PFSK-1 (cell line): ENCODE data around the gene LTC4S. TPM values are rescaled to one million over a fixed set of nuclear protein-coding genes. Genes with fewer than 3 reads are reported as not detected.

Experiments
- FOXP2 ChIP-seq: optimal IDR thresholded peaks from 2 replicates; pipeline ENCODE3; 2011; ENCODE audit warnings: borderline replicate concordance, control low read depth, inconsistent platforms; ENCODE audit not compliant: insufficient read depth; ENCODE audit errors: extremely low read length, extremely low read depth
- POLR2AphosphoS5 ChIP-seq: IDR thresholded peaks from 2 replicates; pipeline ENCODE4 v1.6.1; 2012; ENCODE audit warnings: low read depth, mild to moderate bottlenecking, control low read depth, low read length, moderate library complexity
- SIN3A ChIP-seq: IDR thresholded peaks from 2 replicates; pipeline ENCODE4 v1.6.1; 2012; ENCODE audit warnings: mild to moderate bottlenecking, low read length, moderate library complexity, borderline replicate concordance; ENCODE audit not compliant: insufficient read depth
- TAF1 ChIP-seq: IDR thresholded peaks from 2 replicates; pipeline ENCODE4 v1.6.1; 2012; ENCODE audit warnings: low read length, control low read depth, borderline replicate concordance; ENCODE audit not compliant: insufficient read depth
- polyA plus RNA-seq: library from polyadenylated mRNA; unstranded; fragments of >200 nt; gene quantifications from one replicate; pipeline ENCODE4 v1.2.1, GENCODE V29; 2012; ENCODE audit warnings: low read depth, missing spikeins; ENCODE audit not compliant: insufficient read length
- TF ChIP-seq, protein P1 (sequence below), 2 experiments: IDR thresholded peaks; 2 replicates each; pipeline versions ENCODE4 v1.6.1 to v1.8.0; 2011 to 2012; ENCODE audit warnings: low read depth in 2 of 2, low read length in 2 of 2, control low read depth in 1 of 2, inconsistent platforms in 1 of 2, mild to moderate bottlenecking in 1 of 2, moderate library complexity in 1 of 2; ENCODE audit not compliant: insufficient read depth in 1 of 2

The LTC4S gene, protein sequence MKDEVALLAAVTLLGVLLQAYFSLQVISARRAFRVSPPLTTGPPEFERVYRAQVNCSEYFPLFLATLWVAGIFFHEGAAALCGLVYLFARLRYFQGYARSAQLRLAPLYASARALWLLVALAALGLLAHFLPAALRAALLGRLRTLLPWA
- polyA plus RNA-seq: 1.1 TPM

DNA sequence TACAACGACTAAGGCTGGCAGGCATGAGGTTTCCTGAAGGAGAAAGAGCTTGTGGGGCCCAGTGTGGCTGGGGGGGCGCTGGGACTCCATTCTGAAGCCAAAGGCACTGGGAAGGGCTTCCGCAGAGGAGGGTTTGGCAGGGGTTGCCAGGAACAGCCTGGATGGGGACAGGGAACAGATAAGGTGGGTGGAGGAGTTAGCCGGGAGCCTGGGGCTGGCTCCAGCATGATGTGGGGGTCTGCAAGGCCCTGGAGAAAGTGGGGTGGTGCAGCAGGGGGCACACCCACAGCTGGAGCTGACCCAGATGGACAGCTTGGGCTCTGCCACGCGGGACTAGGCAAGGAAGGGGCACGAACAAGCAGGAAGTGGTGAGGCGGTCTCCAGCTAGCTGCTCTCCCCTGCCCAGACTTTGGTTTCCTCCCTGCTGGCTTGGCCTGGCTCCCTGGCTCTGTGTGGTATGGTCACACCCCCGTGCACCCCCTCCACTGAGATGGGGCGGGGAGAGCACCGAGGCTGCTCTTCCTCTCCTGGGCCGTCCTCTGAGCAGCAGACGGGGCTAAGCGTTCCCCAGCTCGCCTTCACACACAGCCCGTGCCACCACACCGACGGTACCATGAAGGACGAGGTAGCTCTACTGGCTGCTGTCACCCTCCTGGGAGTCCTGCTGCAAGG, at the start of gene LTC4S:
Gene LTC4S (plus strand): TSS at position 519 of the 672 bp plus-strand sequence. CDS start 95 bp downstream, at position 614.
- no peak for TF ChIP-seq FOXP2
- TF ChIP-seq POLR2AphosphoS5: no peak
- TF ChIP-seq, protein P1, sequence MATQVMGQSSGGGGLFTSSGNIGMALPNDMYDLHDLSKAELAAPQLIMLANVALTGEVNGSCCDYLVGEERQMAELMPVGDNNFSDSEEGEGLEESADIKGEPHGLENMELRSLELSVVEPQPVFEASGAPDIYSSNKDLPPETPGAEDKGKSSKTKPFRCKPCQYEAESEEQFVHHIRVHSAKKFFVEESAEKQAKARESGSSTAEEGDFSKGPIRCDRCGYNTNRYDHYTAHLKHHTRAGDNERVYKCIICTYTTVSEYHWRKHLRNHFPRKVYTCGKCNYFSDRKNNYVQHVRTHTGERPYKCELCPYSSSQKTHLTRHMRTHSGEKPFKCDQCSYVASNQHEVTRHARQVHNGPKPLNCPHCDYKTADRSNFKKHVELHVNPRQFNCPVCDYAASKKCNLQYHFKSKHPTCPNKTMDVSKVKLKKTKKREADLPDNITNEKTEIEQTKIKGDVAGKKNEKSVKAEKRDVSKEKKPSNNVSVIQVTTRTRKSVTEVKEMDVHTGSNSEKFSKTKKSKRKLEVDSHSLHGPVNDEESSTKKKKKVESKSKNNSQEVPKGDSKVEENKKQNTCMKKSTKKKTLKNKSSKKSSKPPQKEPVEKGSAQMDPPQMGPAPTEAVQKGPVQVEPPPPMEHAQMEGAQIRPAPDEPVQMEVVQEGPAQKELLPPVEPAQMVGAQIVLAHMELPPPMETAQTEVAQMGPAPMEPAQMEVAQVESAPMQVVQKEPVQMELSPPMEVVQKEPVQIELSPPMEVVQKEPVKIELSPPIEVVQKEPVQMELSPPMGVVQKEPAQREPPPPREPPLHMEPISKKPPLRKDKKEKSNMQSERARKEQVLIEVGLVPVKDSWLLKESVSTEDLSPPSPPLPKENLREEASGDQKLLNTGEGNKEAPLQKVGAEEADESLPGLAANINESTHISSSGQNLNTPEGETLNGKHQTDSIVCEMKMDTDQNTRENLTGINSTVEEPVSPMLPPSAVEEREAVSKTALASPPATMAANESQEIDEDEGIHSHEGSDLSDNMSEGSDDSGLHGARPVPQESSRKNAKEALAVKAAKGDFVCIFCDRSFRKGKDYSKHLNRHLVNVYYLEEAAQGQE (IDR thresholded peaks at IDR 0.05; ENCODE audit: insufficient read depth in 1 of 2, low read depth in 2 of 2, low read length in 2 of 2): no peak
- TF ChIP-seq TAF1: no peak
- no peak for TF ChIP-seq SIN3A

DNA sequence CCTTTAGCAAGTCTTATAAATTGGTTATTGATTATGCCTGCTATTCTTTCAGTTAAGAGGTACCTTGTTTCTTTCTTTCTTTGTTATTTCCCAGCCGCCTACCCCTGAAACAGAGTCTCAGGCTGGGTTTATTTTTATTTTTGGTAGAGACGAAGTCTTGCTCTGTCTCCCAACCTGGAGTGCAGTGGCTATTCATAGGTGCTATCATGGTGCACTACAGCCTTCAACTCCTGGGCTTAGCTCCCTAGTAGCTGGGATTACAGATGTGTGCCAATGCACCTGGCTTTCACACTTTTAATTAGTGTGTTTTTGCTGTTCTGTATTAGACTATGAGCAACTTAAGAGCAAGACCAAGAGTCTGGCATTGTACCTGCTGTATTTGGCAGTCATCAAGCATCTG, 46.9 kb upstream of the LTC4S start:
- TF ChIP-seq POLR2AphosphoS5 (no peak), FOXP2 (no peak), TAF1 (no peak), SIN3A (no peak)
- TF ChIP-seq, protein P1 (IDR thresholded peaks at IDR 0.05; ENCODE audit: insufficient read depth in 1 of 2, low read depth in 2 of 2, low read length in 2 of 2): no peak

DNA sequence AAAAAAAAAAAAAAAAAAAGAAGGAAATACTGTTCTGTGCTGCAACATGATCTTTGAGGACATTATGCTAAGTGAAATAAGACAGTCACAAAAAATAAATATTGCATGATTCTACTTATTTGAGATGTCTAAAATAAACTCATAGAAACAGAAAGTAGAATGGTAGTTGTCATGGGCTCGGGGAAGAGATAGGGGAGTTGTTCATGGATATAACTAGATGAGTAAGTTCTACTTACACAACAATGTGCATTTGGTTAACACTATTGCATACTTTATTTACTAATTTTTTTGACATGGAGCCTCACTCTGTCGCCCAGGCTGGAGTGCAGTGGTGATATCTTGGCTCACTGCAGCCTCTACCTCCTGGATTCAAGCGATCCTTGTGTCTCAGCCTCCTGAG, 46.0 kb upstream of the LTC4S start:
- TF ChIP-seq TAF1: no peak
- TF ChIP-seq POLR2AphosphoS5: no peak
- TF ChIP-seq, protein P1 (IDR thresholded peaks at IDR 0.05; ENCODE audit: insufficient read depth in 1 of 2, low read depth in 2 of 2, low read length in 2 of 2): no peak
- TF ChIP-seq FOXP2: no peak
- no peak for TF ChIP-seq SIN3A

DNA sequence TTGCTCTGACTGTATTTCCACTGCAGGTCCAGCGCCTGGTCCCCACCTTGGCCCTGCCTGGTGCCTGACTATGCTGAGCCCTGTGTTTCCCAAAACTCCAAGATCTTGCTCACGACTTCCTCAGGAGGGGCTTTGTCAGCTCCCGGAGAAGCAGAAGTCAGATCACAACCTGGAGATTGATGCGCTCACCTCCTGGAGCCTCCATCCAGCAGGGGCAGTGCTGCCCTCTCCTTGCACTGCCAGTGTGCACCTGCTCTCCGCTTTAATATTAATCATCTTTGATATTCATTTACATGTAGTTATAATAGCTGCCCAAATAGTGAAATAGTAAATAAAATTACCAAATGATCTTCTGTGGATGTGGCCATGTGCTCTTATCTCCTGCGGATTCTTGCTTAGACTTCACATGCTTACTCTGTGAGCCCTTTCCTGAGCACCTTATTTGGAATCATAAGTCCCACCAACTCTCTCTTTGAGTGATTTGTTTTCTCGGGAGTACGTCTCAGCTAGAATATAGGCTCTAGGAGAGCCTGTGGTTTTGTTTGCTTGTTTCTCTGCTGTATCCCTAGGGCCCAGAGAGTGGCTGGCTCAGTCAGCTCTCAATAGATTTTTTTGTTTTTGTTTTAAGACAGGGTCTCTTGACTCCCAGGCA, 43.8 kb upstream of the LTC4S start:
- no peak for TF ChIP-seq TAF1
- TF ChIP-seq SIN3A: no peak
- no peak for TF ChIP-seq POLR2AphosphoS5
- TF ChIP-seq, protein P1 (IDR thresholded peaks at IDR 0.05; ENCODE audit: insufficient read depth in 1 of 2, low read depth in 2 of 2, low read length in 2 of 2): no peak
- no peak for TF ChIP-seq FOXP2
